C4-2B (cell line): ENCODE data around the gene UBFD1.

Source experiments
- ZFX ChIP-seq: fragments of 450-650 bp; IDR thresholded peaks from 2 replicates; pipeline ENCODE4 v1.6.1; 2017
- TF ChIP-seq, protein P1 (sequence below): fragments of 450-650 bp; conservative IDR thresholded peaks from 2 replicates; pipeline ENCODE4 v1.5.1; 2017; ENCODE audit warnings: mild to moderate bottlenecking

DNA sequence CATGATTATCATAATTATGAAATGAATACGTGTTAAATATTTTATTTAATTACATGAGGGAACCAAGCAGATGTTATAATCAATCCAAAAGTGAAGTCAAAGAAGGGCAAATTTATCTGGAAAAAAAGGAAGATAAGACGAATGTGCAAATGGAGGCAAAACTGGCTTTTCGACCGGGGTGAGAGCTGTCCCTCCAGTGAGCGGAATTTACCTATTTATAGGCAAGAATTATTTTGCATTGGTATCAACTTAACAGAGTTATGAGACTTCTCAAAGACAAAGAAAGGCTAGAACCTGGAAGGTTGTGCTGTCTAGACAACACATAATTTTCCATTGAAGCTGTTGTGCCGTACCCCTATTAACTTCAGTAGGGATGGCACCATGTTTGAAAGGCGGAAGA lies 45.8 kb upstream of the UBFD1 start:
- TF ChIP-seq, protein P1, sequence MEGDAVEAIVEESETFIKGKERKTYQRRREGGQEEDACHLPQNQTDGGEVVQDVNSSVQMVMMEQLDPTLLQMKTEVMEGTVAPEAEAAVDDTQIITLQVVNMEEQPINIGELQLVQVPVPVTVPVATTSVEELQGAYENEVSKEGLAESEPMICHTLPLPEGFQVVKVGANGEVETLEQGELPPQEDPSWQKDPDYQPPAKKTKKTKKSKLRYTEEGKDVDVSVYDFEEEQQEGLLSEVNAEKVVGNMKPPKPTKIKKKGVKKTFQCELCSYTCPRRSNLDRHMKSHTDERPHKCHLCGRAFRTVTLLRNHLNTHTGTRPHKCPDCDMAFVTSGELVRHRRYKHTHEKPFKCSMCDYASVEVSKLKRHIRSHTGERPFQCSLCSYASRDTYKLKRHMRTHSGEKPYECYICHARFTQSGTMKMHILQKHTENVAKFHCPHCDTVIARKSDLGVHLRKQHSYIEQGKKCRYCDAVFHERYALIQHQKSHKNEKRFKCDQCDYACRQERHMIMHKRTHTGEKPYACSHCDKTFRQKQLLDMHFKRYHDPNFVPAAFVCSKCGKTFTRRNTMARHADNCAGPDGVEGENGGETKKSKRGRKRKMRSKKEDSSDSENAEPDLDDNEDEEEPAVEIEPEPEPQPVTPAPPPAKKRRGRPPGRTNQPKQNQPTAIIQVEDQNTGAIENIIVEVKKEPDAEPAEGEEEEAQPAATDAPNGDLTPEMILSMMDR, result no peak
- no peak for TF ChIP-seq ZFX
